Retina (tissue), 1 donor: ENCODE results near the gene VPS54.
A peak's percentile ranks its signal among the peaks of the same experiment; 100 is the strongest.
"Not testable (repeated sequence)": the region's sequence is repeated elsewhere in the genome, so short reads cannot be mapped to it uniquely, and the experiment has no call there.

ENCODE experiments used
- DNase-seq: peaks from one replicate; pipeline ENCODE4 v3.0.0-alpha.2; 2016

The VPS54 gene

DNA sequence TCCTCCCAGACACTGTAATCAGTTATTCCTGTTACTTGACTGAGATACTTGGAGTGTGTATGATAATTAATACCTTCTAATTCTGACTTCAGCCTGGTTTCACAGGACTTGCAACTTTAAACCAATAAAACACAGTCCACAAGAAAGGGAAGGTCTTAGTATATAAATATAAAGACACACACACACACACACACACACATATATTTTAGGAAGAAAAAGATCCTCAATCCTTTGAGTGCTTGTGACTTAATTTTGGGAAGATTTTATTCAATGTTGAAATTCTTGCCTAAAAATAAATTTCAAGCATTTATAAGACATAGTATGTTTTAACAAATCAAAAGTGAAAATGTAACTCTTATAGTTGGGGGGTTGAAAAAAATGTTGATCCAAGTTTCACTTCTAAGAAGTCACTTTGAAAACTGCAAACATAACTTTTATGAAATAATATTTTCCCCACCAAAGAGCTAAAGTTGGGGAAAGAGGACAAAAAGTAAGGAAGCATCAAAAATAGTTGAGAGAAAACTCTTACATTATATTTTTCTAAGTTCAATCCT lies 824 bp upstream of the VPS54 start:
- no peak for DNase-seq

DNA sequence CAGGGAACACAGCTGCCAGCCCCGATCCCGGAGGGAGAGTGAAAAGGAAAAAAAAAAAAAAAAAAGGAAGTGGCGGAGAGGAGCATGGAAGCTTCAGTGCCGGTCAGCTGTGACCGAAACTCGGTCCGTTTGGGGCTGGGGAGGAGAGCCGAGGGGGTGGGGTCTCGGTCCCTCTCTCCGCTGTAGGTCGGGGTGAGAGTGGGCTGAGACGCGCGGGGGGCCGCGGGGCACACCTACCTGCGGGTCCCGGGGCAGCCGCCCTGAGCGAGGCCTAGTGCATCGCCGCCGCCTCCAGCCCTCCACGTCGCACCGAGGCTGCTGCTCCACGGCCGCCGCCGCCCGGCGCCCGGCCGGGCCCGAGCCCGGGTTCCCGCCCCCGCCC lies 536 bp downstream of the VPS54 start:
- no peak for DNase-seq

DNA sequence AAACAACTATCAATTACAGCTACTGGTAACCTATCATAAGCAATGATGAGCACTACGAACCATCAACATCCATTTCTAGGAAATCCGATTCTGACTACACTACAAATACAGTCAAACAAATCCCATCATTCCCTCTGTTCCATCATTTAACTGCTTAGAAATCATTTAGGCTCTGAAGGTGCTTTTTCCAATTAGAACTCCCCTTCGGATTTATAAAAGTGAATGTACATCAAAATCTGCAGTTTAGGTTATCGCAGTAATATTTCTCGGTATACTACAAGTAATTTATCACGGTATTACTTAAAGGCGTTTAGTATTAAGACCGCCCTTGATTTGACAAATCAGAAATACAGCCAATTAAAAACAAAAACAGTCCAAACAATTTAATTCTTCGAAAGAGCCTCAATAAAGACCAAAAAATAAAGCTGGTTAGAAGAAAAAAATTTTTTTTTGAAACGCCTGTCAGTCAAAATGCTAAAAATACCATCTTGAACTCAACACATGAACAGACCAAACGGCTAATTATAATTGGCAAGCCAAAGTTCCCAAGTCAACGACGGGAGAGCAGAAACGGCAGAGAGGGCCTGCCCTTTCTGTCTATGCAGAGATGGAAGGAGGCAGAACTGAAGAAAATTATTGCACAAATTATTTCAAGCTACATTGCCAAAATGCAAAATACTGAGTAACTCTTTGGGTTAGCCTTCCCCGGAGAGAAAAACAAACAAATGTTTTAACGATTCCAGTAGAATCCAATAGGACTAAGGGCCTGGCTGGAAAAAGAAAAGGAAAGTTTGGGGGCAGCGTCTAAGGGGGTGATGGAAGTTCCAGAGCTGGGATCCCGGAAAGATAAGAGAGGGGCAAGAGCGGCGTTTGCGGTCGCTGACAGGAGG lies 1.2 kb downstream of the VPS54 start:
- DNase-seq = peak; percentile 72

DNA sequence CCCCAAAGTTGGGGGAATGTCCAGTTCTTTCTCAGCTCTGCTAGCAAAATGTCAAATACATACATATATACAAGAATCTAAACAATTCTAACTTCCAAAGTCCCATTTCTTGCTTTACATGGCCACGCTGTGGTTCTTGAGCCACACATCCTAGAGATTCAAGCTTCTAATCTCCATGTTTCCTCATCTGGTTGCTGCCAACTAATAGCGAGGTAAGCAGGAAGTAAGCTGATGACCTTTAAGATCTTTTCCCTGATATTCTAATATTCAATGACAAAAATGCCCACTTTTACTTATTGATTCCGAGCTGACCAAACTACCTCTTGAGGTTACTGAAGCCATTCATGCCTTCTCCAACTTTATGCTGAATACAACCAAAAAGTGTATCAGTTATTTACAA lies 3.3 kb downstream of the VPS54 start:
- no peak for DNase-seq

DNA sequence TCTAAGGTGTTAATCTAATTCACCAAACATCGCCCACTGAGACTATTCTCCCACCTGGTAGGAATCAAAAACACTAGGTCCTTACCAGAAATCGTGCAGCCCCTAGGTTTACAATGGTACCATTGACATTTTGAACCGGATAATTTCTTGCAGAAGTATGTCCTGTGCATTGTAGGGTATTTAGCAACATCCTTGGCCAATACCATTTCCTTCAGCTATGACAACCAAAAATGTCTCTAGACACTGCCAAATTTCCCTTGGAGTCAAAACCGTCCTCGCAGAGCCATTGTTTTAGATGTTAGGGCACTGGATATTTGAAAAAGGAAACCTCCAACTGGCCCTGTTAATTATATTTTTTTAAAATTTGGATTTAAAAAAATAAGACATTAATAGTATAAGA lies 3.8 kb downstream of the VPS54 start:
- DNase-seq = no peak

DNA sequence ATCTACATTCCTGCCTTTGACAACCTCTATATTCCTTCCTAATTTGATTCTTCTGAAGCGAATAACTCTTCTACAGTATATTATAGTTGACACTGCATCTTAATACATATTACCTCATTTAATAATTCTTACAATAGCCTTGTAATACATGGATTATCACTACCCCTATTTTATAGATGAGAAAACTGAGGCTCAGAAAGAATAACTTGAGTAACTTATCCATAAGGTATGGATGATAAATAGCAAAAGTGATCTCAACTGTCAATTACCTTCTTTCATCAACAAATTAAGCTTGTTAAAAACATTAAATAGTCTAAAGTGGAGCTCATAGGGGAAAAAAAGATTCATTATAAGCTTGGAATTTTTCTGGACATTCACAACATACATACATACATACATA lies 4.6 kb downstream of the VPS54 start:
- no peak for DNase-seq

DNA sequence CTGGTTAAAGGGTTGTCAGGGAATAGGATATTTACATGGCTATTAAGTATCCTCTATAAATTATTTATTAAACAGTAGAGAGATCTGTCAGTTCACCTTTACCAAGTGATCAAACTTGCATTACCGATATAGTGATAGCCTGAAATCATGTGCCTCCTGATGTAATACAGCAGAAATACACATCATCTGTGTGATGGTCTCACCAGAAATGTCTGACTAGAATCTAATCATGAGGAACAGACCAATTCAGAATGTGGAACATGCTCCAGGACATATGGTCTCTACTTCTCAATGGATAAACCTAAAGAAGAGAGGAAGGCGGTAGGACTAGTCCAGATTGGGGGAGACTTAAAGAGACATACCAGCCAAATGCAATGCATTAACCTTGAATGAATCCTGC lies 6.2 kb downstream of the VPS54 start:
- no peak for DNase-seq

DNA sequence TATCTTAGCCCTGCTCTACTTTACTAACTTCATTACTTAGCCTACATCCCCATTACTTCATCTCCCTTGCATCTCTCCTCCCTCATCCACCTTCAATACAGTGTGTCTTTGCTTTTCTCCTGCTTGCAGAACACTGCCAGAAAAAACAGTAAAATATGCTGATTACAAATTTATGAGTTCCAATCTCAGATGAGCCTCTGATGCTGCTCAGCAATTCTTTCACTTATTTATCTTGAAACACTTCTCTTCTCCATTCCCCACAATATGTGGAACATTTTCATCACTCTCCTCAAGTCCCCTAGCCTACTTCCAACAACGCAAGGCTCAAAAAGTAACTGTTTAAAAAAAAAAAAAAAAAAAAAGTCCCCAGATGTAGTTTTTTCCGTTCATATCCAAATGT lies 7.1 kb downstream of the VPS54 start:
- no peak for DNase-seq

DNA sequence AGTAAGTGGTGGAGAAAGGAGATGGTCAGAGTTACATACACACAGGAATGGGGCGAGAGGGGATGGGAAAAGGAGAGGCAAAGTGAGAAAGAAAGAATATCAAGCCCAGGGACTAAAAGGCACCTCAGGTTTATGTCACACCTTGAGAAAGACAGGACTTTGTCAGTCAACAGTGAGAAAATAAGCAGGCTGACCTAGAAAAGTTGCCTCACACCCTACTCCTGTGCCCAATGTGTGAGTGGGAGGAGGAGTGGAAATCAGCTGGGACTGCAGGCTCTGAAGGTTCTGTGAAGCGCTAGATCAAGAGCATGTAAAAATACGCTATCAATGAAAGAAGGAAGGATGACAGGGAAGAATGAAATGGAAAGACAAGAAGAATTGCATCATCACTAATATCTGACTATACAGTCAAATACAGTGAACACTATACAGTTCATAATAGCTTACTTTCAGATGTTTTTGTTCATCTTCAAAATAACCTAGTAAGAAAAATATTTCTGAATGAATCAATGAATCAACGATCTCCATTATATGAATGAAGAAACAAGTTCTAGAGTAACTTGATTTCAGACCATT lies 10.7 kb downstream of the VPS54 start:
- no peak for DNase-seq

DNA sequence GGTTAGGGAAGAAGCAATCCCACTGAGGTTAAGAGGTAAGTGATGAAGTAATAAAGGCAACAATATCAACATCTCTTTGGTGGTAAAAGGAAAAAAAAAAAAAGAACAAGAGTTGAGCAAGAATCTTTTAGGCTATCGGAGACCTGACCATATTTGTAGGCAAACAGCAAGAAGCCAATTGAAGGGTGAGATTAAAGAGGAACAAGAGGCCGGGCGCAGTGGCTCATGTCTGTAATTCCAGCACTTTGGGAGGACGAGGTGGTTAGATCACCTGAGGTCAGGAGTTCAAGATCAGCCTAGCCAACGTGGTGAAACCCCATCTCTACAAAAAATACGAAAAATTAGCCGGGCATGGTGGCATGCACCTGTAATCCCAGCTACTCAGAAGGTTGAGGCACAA lies 11.3 kb downstream of the VPS54 start:
- DNase-seq = no peak

DNA sequence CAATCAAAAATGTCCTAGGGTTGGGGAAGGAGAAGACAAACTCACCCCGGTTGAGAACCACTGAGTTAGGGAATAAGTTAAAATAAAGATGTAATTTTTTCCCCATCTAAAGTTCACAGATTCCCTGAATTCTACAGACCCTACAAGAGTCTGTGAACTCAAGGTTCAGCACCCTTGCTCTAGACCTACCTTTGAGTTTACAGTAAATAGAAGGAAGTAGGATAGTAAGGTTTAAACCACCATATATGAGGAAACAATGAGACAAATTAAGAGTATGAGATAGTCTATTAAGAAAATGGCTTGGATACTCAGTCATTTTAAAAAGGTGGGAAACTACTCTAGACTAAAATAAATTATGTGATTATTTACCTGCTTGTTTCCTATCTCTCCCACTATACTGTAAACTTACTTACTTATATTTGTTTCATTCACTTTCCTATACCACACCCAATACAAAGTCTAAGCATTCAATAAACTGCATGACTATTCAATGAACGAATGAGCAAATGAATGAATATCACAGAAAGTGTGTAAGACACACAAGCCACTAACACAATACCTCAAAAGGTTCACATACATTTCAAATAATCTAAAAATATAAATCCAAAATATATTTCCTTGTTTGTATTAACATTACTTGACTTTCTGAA lies 13.4 kb downstream of the VPS54 start:
- no peak for DNase-seq

DNA sequence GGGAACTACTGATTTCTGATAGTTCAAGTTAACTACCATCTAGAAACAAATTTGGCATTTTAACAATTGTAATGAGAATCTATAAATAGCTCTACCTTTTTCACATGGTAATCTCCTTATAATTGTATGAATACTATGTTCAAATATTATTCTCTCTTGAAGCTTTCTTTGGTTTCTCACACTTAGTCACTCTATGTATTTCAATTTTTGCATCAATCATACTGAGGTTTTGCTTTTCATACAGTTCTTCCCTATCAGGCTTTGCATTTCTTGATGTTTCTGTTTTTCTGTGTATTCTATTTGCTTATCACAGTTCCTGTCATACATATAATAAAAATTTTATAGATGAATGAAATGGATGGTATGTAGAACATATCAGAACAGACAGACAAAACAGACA lies 16.0 kb downstream of the VPS54 start:
- DNase-seq = no peak

DNA sequence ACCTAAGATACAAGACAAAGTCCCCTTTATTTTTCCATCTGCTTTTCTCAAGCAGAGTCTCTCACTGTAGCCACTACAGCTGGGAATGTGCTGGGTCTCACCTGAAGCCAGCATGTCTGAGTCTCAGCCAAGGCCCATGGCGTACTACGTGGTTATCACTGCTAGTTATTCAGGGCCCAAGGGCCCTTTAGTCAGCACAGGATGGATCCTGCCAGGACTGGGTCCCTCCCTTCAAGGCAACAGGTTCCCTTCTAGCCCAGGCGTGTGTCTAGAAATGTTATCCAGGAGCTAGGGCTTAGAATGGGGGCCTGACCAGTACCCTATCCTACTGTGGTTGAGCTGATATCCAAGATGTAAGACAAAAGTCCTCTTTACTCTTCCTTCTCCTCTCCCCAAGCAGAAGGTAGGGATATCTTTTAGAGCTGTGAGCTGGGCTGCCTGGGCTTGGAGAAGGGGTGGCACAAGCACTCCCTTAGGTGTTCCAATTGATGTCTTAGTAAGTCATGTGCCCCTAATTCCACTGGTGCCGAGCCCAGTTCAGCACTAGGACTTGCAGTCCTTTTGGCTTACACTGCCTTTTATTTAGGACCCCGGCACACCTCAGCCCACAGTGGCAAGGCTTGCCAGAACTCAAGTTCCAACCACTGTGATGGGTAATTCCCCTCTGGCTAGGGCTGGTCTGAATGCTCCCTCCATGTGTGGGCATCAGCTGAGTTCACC lies 17.7 kb downstream of the VPS54 start:
- DNase-seq = no peak

DNA sequence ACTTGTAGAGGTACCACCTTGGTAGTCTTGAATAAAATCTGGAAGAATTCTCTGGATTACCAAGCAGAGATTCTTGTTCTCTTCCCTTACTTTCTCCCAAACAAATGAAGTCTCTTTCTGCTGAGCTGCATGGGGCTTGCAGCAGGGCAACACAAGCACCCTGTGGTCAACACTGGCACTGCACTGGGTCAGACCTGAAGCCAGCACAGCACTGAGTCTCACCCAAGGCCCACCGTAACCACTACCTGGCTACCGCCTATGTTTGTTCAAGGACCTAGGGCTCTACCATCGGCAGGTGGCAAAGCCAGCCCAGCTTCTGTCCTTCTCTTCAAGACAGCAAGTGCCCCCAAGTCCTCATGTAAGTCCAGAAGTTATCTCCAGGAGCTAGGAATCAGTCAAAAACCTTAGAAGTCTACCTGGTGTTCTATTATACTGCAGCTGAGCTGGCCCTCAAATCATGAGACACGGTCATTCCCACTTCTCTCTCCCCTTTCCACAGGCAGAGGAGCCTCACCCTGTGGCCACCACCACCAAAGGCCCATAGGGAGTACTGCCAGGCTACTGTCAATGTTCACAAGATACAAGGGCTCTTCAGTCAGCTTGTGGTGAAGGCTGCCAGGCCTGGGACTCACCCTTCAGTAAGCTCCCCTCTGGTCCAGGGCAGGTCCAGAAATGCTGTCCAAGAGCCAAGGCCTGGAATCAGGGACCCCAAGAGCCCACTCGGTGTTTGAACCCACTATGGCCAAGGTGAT lies 18.4 kb downstream of the VPS54 start:
- no peak for DNase-seq

DNA sequence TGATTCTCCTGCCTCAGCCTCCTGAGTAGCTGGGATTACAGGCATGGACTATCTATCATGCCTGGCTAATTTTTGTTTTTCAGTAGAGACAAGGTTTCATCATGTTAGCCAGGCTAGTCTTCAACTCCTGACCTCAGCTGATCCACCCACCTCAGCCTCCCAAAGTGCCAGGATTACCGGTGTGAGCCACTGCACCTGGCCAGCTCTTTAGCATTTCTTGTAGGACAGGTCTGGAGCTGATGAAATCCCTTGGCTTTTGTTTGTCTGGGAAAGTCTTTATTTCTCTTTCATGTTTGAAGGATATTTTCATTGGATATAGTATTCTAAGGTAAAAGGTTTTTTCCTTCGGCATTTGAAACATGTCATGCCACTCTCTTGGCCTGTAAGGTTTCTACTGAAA lies 20.2 kb downstream of the VPS54 start:
- DNase-seq = no peak

DNA sequence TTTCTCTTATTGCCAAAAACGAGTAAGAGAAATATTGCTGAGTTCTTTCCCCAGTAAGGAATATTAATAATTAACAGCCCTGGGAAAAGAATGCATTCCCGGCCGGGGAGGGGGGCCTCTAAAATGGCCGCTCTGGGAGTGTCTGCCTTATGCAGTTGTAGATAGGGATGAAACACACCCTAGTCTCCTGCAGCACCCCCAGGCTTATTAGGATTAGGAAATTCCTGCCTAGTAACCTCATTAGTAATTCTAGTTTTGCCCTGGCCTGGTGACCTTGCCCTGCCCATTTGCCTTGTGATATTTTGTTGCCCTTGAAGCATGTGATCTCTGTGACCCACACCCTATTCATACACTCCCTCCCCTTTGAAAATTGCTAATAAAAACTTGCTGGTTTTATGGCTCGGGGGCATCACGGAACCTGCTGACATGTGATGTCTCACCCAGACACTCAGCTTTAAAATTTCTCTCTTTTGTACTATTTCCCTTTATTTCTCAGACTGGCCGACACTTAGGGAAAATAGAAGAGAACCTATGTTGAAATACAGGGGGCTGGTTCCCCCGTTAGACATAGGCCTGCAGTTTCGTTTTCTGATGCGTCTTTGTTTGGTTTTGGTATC lies 22.5 kb downstream of the VPS54 start:
- not testable (repeated sequence) for DNase-seq

DNA sequence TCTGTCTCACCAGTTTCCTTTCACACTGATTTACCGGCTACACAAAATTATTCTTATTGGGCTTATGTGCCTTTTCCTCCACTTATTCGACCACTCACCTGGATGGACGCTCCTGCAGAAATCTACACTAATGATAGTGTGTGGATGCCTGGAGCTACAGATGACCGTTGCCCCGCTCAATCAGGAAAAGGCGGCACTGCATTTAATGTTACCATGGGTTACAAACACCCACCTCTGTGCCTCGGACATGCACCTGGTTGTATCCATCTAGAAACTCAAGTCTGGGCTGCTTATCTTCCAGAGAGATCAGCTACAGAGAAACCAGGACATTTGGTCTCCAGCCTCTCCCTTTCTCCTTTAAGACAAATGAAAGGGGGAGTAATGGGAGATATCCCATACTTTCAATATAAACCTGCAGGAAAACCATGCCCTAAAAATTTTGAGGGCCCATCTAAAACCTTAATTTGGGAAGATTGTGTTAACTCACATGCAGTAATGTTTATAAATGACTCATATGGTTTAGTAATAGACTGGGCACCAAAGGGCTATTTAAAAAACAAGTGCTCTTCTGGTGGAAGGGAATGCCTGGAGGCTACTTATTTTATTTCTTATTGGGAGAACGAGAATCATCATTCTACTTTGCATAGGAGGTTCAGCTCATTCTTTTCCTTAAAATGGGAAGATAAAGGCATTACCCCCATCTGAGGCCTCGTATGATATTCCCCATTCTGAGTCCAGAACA lies 24.7 kb downstream of the VPS54 start:
- not testable (repeated sequence) for DNase-seq

DNA sequence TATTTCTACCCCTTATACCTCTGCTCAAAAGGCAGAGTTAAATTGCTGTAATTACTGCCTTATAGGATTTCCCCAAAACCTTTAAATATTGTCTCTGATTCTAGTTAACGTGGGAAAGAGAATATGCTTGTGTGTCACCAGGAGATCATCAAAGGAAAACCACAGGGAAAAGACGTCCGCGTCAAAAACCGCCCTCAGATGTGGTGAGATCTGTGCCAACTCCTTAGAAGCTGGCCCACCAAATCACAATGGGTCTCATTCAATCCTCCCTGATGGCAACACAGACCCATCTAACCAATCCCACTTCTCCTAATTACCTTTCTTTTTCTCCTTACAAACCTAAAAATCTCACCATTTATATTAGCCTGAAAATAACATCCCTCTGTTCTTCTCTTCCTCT lies 25.4 kb downstream of the VPS54 start:
- no peak for DNase-seq

DNA sequence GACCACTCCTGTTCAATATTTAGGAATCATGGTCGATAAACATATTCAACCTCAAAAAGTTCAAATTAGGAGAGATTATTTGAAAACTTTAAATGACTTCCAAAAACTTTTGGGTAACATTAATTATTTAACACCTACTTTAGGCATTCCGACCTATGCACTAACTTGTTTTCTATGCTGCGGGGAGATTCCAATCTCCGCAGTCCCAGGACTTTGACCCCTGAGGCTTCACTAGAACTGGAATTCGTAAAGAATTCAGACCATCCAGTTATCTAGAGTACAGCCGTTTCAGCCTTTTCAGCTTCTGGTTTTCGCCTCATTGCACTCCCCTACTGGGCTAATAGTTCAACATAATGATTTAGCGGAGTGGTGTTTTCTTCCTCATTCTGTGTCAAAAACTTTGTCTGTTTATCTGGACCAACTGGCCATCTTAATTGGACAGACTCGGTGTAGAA lies 26.1 kb downstream of the VPS54 start:
- DNase-seq = peak; percentile 19

DNA sequence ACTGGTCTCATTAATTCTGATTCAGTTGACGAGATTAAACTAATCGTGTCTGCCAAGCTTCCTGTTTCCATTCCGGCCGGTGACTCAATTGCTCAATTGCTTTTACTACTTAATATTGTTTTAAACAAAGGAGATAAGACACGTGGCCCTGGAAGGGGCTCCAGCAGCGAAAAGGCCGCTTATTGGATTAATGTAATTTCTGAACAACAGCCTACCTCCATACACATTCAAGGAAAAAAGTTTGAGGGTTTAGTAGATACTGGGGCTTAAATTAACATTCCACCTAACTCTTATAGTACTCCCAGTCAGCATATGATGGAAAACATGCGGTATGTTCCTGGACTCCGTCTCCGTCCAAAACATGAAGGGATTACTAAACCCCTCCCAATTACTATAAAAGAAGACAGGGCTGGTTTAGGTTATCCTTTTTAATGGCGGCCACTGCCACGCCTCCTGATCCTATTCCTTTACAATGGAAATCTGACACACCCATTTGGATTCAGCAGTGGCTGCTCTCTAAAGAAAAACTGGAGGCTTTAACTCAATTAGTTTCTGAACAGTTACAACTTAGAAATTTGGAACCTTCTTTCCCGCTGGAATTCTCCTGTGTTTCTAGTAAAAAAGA lies 27.1 kb downstream of the VPS54 start:
- no peak for DNase-seq
